ENCODE results near the gene C7orf33.

DNA sequence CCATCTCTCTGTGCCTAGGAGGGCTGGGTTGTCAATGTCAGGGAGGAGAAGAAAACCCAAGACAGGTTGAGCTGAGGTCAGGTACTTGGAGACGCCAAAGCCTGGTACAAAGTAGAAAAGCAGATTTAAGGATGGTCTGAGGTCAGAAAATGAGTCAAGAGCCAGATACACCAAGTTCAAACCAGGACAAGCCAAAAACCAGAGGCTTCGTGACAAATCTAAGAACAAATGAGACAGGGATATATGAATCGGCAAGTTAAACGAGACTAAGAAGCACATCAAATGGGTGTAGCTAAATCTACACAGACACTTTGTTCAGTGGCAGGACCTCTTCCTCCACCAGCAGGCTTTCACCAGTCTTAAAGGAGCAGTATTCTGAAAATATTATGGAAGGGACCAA is 34.2 kb downstream of the C7orf33 start:
- TF ChIP-seq, protein P1, sequence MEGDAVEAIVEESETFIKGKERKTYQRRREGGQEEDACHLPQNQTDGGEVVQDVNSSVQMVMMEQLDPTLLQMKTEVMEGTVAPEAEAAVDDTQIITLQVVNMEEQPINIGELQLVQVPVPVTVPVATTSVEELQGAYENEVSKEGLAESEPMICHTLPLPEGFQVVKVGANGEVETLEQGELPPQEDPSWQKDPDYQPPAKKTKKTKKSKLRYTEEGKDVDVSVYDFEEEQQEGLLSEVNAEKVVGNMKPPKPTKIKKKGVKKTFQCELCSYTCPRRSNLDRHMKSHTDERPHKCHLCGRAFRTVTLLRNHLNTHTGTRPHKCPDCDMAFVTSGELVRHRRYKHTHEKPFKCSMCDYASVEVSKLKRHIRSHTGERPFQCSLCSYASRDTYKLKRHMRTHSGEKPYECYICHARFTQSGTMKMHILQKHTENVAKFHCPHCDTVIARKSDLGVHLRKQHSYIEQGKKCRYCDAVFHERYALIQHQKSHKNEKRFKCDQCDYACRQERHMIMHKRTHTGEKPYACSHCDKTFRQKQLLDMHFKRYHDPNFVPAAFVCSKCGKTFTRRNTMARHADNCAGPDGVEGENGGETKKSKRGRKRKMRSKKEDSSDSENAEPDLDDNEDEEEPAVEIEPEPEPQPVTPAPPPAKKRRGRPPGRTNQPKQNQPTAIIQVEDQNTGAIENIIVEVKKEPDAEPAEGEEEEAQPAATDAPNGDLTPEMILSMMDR (IDR thresholded peaks at IDR 0.05), result no peak
- TF ChIP-seq, protein P2, sequence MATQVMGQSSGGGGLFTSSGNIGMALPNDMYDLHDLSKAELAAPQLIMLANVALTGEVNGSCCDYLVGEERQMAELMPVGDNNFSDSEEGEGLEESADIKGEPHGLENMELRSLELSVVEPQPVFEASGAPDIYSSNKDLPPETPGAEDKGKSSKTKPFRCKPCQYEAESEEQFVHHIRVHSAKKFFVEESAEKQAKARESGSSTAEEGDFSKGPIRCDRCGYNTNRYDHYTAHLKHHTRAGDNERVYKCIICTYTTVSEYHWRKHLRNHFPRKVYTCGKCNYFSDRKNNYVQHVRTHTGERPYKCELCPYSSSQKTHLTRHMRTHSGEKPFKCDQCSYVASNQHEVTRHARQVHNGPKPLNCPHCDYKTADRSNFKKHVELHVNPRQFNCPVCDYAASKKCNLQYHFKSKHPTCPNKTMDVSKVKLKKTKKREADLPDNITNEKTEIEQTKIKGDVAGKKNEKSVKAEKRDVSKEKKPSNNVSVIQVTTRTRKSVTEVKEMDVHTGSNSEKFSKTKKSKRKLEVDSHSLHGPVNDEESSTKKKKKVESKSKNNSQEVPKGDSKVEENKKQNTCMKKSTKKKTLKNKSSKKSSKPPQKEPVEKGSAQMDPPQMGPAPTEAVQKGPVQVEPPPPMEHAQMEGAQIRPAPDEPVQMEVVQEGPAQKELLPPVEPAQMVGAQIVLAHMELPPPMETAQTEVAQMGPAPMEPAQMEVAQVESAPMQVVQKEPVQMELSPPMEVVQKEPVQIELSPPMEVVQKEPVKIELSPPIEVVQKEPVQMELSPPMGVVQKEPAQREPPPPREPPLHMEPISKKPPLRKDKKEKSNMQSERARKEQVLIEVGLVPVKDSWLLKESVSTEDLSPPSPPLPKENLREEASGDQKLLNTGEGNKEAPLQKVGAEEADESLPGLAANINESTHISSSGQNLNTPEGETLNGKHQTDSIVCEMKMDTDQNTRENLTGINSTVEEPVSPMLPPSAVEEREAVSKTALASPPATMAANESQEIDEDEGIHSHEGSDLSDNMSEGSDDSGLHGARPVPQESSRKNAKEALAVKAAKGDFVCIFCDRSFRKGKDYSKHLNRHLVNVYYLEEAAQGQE (IDR thresholded peaks at IDR 0.05), result no peak
- TF ChIP-seq, protein P3, sequence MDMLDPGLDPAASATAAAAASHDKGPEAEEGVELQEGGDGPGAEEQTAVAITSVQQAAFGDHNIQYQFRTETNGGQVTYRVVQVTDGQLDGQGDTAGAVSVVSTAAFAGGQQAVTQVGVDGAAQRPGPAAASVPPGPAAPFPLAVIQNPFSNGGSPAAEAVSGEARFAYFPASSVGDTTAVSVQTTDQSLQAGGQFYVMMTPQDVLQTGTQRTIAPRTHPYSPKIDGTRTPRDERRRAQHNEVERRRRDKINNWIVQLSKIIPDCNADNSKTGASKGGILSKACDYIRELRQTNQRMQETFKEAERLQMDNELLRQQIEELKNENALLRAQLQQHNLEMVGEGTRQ (IDR thresholded peaks at IDR 0.05), result no peak
- TF ChIP-seq RCOR1 (IDR thresholded peaks at IDR 0.05; ENCODE audit: low read depth, low read length), result no peak

All from A549 (cell line).